GM12878 (cell line): ENCODE results near the gene SOX11. TPM values are rescaled to one million over a fixed set of nuclear protein-coding genes. Genes with fewer than 3 reads are reported as not detected.

Experiments used
- ATAC-seq: fragments of 200-7000 bp; cut with Tn5 transposase; 3 replicates; pipeline ENCODE4 v1.9.1; 2020; ENCODE audit warnings: mild to moderate bottlenecking, moderate library complexity
- BruUV-seq: library from RNA; stranded (reverse); fragments of 400-500 nt; replicated peaks from 2 replicates; lab custom pipeline; 2021; lab: Mats Ljungman, UMichigan
- CTCF ChIA-PET: fragments of 300-600 bp; sonication (Branson Sonifier 250); formaldehyde crosslinking; extraction: SDS; loops from one replicate; lab custom pipeline; 2021; ENCODE audit warnings: inconsistent platforms; lab: Yijun Ruan, JAX
- POLR2A ChIA-PET: fragments of 350-600 bp; formaldehyde crosslinking; extraction: SDS; loops from one replicate; lab custom pipeline; 2021; ENCODE audit warnings: inconsistent platforms; lab: Charles Lee
- RAD21 ChIA-PET: fragments of 300-600 bp; sonication (Branson Sonifier 250); formaldehyde crosslinking; loops from one replicate; lab custom pipeline; 2023; ENCODE audit warnings: antibody characterized with exemption; ENCODE audit not compliant: unreplicated experiment; lab: Charles Lee
- SMC1A ChIA-PET: fragments of 300-600 bp; sonication (Branson Sonifier 250); formaldehyde crosslinking; loops from one replicate; lab custom pipeline; 2023; ENCODE audit not compliant: unreplicated experiment, uncharacterized antibody; lab: Charles Lee
- DNase-seq: peaks from one replicate; pipeline ENCODE4 v3.0.0-alpha.2; 2011; ENCODE audit warnings: low read depth, low spot score
- FAIRE-seq: peaks from 3 replicates; lab custom pipeline; 2011; peaks lifted over from hg19 to GRCh38; lab: Jason Lieb, UNC
- H2AFZ ChIP-seq: 2 replicates; pipeline ENCODE4 v1.6.0; 2011; ENCODE audit warnings: low read depth, low read length, control low read depth; ENCODE audit not compliant: control insufficient read depth
- H3K27ac ChIP-seq: 2 replicates; pipeline ENCODE4 v1.5.1; 2011; ENCODE audit warnings: control low read depth; ENCODE audit not compliant: control insufficient read depth, insufficient read depth
- H3K27me3 ChIP-seq, 2 experiments: replicated peaks in 1 of 2; 2 replicates each; pipeline versions ENCODE4 v1.6.0 to v1.6.1; 2011; ENCODE audit warnings: low read length in 1 of 2; ENCODE audit not compliant: control insufficient read depth in 2 of 2, insufficient read depth in 2 of 2
- H3K36me3 ChIP-seq, 2 experiments: 2 replicates each; pipeline ENCODE4 v1.5.1; 2011; ENCODE audit warnings: low read length in 1 of 2; ENCODE audit not compliant: control insufficient read depth in 2 of 2, insufficient read depth in 2 of 2
- H3K4me1 ChIP-seq: 2 replicates; pipeline ENCODE4 v1.6.1; 2011; ENCODE audit warnings: mild to moderate bottlenecking, low read length, moderate library complexity, mixed read lengths; ENCODE audit not compliant: control insufficient read depth, insufficient read depth
- H3K4me2 ChIP-seq: 2 replicates; pipeline ENCODE4 v1.6.0; 2011; ENCODE audit warnings: control low read depth; ENCODE audit not compliant: control insufficient read depth, insufficient read depth
- H3K4me3 ChIP-seq: fragments of 200-600 bp; sonication (generic); 2 replicates; pipeline ENCODE4 v1.5.1; 2016
- H3K79me2 ChIP-seq: 2 replicates; pipeline ENCODE4 v1.6.0; 2011; ENCODE audit warnings: low read length; ENCODE audit not compliant: control insufficient read depth, insufficient read depth
- H3K9ac ChIP-seq: 2 replicates; pipeline ENCODE4 v1.8.0; 2011; ENCODE audit warnings: low read length, control low read depth, mixed read lengths; ENCODE audit not compliant: control insufficient read depth, insufficient read depth
- H3K9me3 ChIP-seq: replicated peaks from 3 replicates; pipeline ENCODE4 v1.5.1; 2011; ENCODE audit warnings: mild to moderate bottlenecking, low read length; ENCODE audit not compliant: control insufficient read depth, insufficient read depth
- H4K20me1 ChIP-seq: 2 replicates; pipeline ENCODE4 v1.6.0; 2011; ENCODE audit not compliant: control insufficient read depth, insufficient read depth
- BCL11A ChIP-seq: IDR thresholded peaks from 2 replicates; pipeline ENCODE4 v1.6.1; 2011; ENCODE audit warnings: low read depth, low read length
- ETV6 ChIP-seq, 2 experiments: fragments of 450-650 bp in 1 of 2; IDR thresholded peaks in 1 of 2; conservative IDR thresholded peaks in 1 of 2; 2 replicates each; pipeline ENCODE4 v1.6.1; 2014; ENCODE audit warnings: antibody characterized with exemption in 1 of 2, borderline replicate concordance in 1 of 2, low read depth in 1 of 2, mild to moderate bottlenecking in 1 of 2, moderate library complexity in 1 of 2
- MEF2A ChIP-seq: IDR thresholded peaks from 2 replicates; pipeline ENCODE4 v1.6.1; 2011; ENCODE audit warnings: low read depth, mild to moderate bottlenecking, low read length, moderate library complexity; ENCODE audit not compliant: insufficient read depth
- NBN ChIP-seq: fragments of 450-650 bp; IDR thresholded peaks from 2 replicates; pipeline ENCODE4 v1.6.1; 2016
- RB1 ChIP-seq: fragments of 450-650 bp; formaldehyde crosslinking; IDR thresholded peaks from 2 replicates; pipeline ENCODE4 v1.6.1; 2017; ENCODE audit warnings: mild to moderate bottlenecking, borderline replicate concordance
- ZNF622 ChIP-seq: fragments of 450-650 bp; IDR thresholded peaks from 2 replicates; pipeline ENCODE4 v1.6.1; 2017; ENCODE audit warnings: mild to moderate bottlenecking, inconsistent platforms
- WGBS: methylation state at CpG from one replicate; pipeline ENCODE4 v1.1.6; 2016; ENCODE audit warnings: low lambda C conversion rate; ENCODE audit not compliant: insufficient replicate concordance, insufficient coverage; ENCODE audit errors: missing lambda C conversion rate; 5-methylcytosine and 5-hydroxymethylcytosine counted together
- in situ Hi-C: fragments of 300-500 bp; cut with MboI; formaldehyde crosslinking; loops from 9 replicates; pipeline ENCODE4 v1.14.3; 2018; ENCODE audit warnings: mixed read lengths
- intact Hi-C: fragments of 100-400 bp; cut with micrococcal nuclease; formaldehyde crosslinking; loops from one replicate; pipeline ENCODE4 v1.14.2; 2022; ENCODE audit not compliant: unreplicated experiment
- polyA plus RNA-seq, 11 experiments: library from polyadenylated mRNA; depleted of rRNA in 4 of 11; unstranded in 6 of 11; stranded (reverse) in 5 of 11; fragments of >200 nt; fragmentation: Nextera tagmentation in 4 of 11; fragmentation: Illumina TruSeq in 1 of 11; extraction: Ambion mirVana in 4 of 11; extraction: Trizol in 1 of 11; gene quantifications; 1 replicate in 1 of 11; 2 replicates in 10 of 11; pipeline versions ENCODE4 v1.2.1 to v1.2.3, GENCODE V29; 2011 to 2016; ENCODE audit warnings: inconsistent platforms in 2 of 11, missing spikeins in 2 of 11, low read depth in 1 of 11
- total RNA-seq, 4 experiments: library from RNA; depleted of rRNA in 3 of 4; stranded (reverse); fragments of >200 nt in 3 of 4; fragmentation: Illumina TruSeq in 1 of 4; extraction: Trizol in 1 of 4; gene quantifications; 2 replicates each; pipeline versions ENCODE4 v1.2.1 to v1.2.3, GENCODE V29; 2013 to 2021

SOX11 gene
- total and polyA plus RNA-seq, 10 of the 15 experiments (the other 5 are each of a cell fraction or from before 2014, with no cell fraction given) = 0.03 to 0.04 (median 0.03) TPM; not detected in 7

DNA sequence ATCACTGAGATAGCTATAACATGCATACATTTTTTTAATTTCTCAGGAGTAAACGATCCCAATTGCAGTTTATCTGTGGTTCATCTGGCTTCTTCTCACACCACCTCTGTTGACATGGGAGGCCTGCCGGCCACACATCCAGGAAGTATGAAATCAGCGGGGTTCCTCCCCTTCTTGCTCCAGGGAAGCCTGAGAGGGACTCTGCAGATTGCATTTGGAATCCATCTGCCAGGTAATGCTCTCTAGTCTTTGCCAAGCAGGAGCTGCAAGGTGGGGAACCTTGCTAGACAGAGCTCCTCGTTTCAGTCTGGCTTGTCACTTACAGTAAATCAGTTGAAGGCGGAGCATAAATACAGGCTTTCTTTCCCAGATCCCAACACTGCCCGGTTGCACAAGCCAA, 49.9 kb downstream of the SOX11 start:
- RAD21 ChIA-PET = no interaction called here
- Histone ChIP-seq H3K9ac (no peak overlapping the region), H4K20me1 (no peaks in the 10 kb centered on the region), H3K27ac (no peak overlapping the region), H3K36me3 (no peaks in the 10 kb centered on the region), H3K27me3 (no peaks in the 10 kb centered on the region), H3K9me3 (no peaks in the 10 kb centered on the region), H3K79me2 (no peaks in the 10 kb centered on the region), H3K4me2 (no peak overlapping the region), H3K4me1 (no peaks in the 10 kb centered on the region), H2AFZ (no peak overlapping the region), H3K4me3 (no peak overlapping the region)
- FAIRE-seq (no peak), DNase-seq (no peak), ATAC-seq (no peak)
- BruUV-seq = no TSS peak
- intact Hi-C loops = no loop called here
- SMC1A ChIA-PET = no interaction called here
- no peak for TF ChIP-seq MEF2A
- no peak for TF ChIP-seq ZNF622
- TF ChIP-seq RB1 = no peak
- CTCF ChIA-PET = no interaction called here
- in situ Hi-C loops = no loop called here
- POLR2A ChIA-PET = no interaction called here
- 27% methylated on average over 6 of the region's 6 CpGs for WGBS

DNA sequence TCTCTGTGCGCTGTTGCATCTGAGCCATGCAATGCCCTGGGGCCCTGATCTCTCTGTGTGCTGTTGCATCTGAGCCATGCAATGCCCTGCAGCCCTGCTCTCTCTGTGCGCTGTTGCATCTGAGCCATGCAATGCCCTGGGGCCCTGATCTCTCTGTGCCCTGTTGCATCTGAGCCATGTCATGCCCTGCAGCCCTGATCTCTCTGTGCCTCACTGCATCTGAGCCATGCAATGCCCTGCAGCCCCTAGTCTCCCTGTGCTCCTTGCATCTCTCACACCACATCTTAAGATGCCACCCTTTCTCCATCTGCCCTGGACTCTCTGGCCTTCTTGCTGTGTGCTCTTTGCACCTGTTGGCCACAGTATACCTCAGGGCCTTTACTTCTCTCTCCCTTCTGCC, 56.2 kb downstream of the SOX11 start:
- Histone ChIP-seq H3K4me3 (no peak overlapping the region), H3K9me3 (no peaks in the 10 kb centered on the region), H2AFZ (no peak overlapping the region), H3K36me3 (no peaks in the 10 kb centered on the region), H3K4me1 (no peaks in the 10 kb centered on the region), H3K9ac (no peak overlapping the region), H3K79me2 (no peaks in the 10 kb centered on the region), H3K27me3 (no peaks in the 10 kb centered on the region), H3K27ac (no peak overlapping the region), H3K4me2 (no peak overlapping the region)
- ChIA-PET RAD21 (no interaction called here), CTCF (no interaction called here), SMC1A (no interaction called here), POLR2A (no interaction called here)
- no peak for ATAC-seq
- WGBS = 80% methylated on average over 1 of the region's 2 CpGs
- no peak for DNase-seq
- intact Hi-C loops (no loop called here), in situ Hi-C loops (no loop called here)
- no TSS peak for BruUV-seq
- TF ChIP-seq BCL11A = no peak
- no peak for TF ChIP-seq ETV6 (conservative IDR thresholded peaks at IDR 0.05 in 1 of 2, IDR thresholded peaks at IDR 0.05 in 1 of 2; ENCODE audit: borderline replicate concordance in 1 of 2, low read depth in 1 of 2)
- TF ChIP-seq NBN = no peak
- TF ChIP-seq, all 136 proteins: peak for 0
- FAIRE-seq = no peak
- H4K20me1 ChIP-seq = no peaks in the 10 kb centered on the region
